Measurements from ENCODE around the gene CSNK1G1.

CSNK1G1 gene

GRCh38 chr15:64149893-64150578 lies 205.9 kb downstream of the CSNK1G1 start:
- peak; percentile 16 for DNase-seq

GRCh38 chr15:64149424-64149823 lies 206.5 kb downstream of the CSNK1G1 start:
- peak; percentile 13 for DNase-seq

- DNase-seq, result no peak
Measured at GRCh38 chr15:64148581-64148980, 207.4 kb downstream of the CSNK1G1 start.

- DNase-seq, result no peak
Measured at GRCh38 chr15:64148168-64148567, 207.8 kb downstream of the CSNK1G1 start.

GRCh38 chr15:64146885-64147681 lies 208.9 kb downstream of the CSNK1G1 start:
- DNase-seq, result no peak

- no peak for DNase-seq
Measured at GRCh38 chr15:64146520-64146884, 209.5 kb downstream of the CSNK1G1 start.

- DNase-seq, result no peak
Measured at GRCh38 chr15:64146041-64146440, 209.9 kb downstream of the CSNK1G1 start.

- no peak for DNase-seq
Measured at GRCh38 chr15:64144565-64145281, 211.2 kb downstream of the CSNK1G1 start.

- DNase-seq, result no peak
Measured at GRCh38 chr15:64144192-64144564, 211.8 kb downstream of the CSNK1G1 start.

GRCh38 chr15:64143276-64143675 lies 212.7 kb downstream of the CSNK1G1 start:
- no peak for DNase-seq

GRCh38 chr15:64141798-64142512 lies 214.0 kb downstream of the CSNK1G1 start:
- no peak for DNase-seq

- no peak for DNase-seq
Measured at GRCh38 chr15:64138331-64138941, 217.5 kb downstream of the CSNK1G1 start.

- DNase-seq, result no peak
Measured at GRCh38 chr15:64137226-64137833, 218.6 kb downstream of the CSNK1G1 start.

GRCh38 chr15:64136347-64136746 lies 219.6 kb downstream of the CSNK1G1 start:
- DNase-seq, result no peak

GRCh38 chr15:64134345-64134829 lies 221.6 kb downstream of the CSNK1G1 start:
- no peak for DNase-seq

- DNase-seq, result no peak
Measured at GRCh38 chr15:64133623-64134344, 222.2 kb downstream of the CSNK1G1 start.

GRCh38 chr15:64132217-64132616 lies 223.8 kb downstream of the CSNK1G1 start:
- no peak for DNase-seq

GRCh38 chr15:64131547-64131946 lies 224.4 kb downstream of the CSNK1G1 start:
- DNase-seq, result no peak

GRCh38 chr15:64130159-64130558 lies 225.8 kb downstream of the CSNK1G1 start:
- DNase-seq, result no peak

GRCh38 chr15:64127521-64128270 lies 228.3 kb downstream of the CSNK1G1 start:
- no peak for DNase-seq

GRCh38 chr15:64125978-64126377 lies 230.0 kb downstream of the CSNK1G1 start:
- DNase-seq, result no peak

All from inflammatory macrophage treated with lipopolysaccharide for 4 hours (primary cell).